Right lung (tissue), 5 donors: Measurements from ENCODE around the gene RAI1. TPM values are rescaled to one million over a fixed set of nuclear protein-coding genes. Genes with fewer than 3 reads are reported as not detected.

ENCODE experiments used
- DNase-seq, 2 donors: peaks; one replicate each; pipeline ENCODE4 v3.0.0-alpha.2; 2013
- polyA plus RNA-seq, 5 donors: library from polyadenylated mRNA; unstranded; fragments of 120-200 nt; gene quantifications; one replicate each; pipeline versions ENCODE4 v1.2.1 to v1.2.3, GENCODE V29; 2013; ENCODE audit warnings: inconsistent platforms in 1 of 5, low replicate concordance in 1 of 5; ENCODE audit not compliant: insufficient read length in 5 of 5, insufficient read depth in 1 of 5

The RAI1 gene
- polyA plus RNA-seq, 5 donors, result 24.0 to 37.7 (median 35.8) TPM

GRCh38 chr17:17661834-17662385 lies 19.3 kb upstream of the RAI1 start:
- DNase-seq, result no peak

- peak; percentile 49 to 57 for DNase-seq
Observed at GRCh38 chr17:17663160-17664063, 17.8 kb upstream of the RAI1 start.

DNA sequence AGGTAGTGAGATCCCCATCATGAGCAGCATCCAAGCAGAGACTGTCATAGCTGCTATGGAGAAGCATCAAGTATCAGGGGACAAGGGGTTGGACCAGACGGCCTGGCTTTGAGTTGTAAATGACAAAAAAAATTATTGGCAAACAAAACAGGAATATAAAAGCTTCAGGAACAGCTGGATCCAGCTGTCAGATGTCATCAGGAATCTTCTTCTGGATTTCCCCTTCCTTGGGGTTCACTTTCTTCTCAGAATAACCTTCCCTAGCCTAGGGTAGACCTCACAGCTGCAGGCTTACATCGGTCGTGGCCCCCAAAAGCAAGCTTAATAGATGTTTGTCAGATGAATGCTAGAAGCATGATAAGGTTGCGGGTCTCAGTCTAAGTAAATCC lies 17.2 kb upstream of the RAI1 start:
- peak in 1 of 2 donors; percentile 38 for DNase-seq

DNA sequence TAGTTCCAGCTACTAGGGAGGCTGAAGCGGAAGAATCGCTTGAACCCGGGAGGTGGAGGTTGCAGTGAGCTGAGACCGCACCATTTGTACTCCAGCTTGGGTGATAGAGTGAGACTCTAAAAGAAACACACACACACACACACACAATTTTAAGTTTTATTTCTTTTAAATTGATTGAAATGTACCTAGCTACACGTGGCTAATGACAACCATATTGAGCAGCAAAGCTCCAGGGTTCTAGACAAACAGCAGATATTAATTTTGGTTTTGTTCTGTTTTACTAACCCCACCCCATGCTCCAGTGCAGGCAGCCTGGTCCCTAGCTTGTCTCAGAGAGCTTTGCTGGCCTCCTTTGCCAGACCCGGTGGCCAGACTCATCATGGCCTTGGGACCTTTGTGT lies 16.0 kb upstream of the RAI1 start:
- DNase-seq, result no peak

- DNase-seq, result no peak
Observed at GRCh38 chr17:17666111-17666714, 15.0 kb upstream of the RAI1 start.

- DNase-seq, result no peak
Observed at GRCh38 chr17:17667231-17667630, 14.0 kb upstream of the RAI1 start.

GRCh38 chr17:17667947-17668346 lies 13.3 kb upstream of the RAI1 start:
- DNase-seq, result no peak

- no peak for DNase-seq
Observed at GRCh38 chr17:17668358-17668757, 12.9 kb upstream of the RAI1 start.

- DNase-seq, result no peak
Observed at GRCh38 chr17:17668775-17669579, 12.3 kb upstream of the RAI1 start.

DNA sequence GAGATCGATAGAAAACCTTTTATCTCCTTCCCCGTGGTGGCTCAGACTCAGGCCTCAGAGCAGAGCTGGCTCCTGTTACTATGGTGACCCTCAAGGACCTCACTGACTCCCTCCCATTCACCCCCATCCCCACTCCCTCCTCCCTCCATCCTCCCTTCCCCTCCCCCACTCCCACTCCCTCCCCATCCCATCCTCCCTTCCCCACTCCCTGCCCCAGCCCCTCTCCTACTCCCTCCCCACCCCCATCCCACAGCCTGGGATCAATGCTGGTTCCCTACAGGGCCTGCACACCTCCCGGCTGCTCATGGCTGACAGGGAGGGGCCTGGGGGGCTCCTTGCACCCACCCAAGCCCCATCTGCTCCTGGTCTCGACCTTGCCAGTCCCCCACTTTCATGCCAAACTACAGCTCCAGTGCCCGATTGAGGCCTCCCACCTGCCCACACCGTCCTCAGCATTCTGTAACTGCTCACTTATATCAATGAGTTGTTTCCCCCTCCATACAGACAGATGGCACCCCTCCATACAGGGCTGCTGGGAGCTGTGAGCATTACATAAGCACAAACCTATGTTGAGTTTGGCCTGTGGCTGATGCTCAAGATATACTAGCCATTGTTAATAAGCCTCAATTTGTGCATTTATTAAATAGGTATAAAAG lies 11.6 kb upstream of the RAI1 start:
- no peak for DNase-seq

- DNase-seq, result no peak
Observed at GRCh38 chr17:17670701-17671305, 10.5 kb upstream of the RAI1 start.

- DNase-seq, result no peak
Observed at GRCh38 chr17:17671369-17672129, 9.7 kb upstream of the RAI1 start.

DNA sequence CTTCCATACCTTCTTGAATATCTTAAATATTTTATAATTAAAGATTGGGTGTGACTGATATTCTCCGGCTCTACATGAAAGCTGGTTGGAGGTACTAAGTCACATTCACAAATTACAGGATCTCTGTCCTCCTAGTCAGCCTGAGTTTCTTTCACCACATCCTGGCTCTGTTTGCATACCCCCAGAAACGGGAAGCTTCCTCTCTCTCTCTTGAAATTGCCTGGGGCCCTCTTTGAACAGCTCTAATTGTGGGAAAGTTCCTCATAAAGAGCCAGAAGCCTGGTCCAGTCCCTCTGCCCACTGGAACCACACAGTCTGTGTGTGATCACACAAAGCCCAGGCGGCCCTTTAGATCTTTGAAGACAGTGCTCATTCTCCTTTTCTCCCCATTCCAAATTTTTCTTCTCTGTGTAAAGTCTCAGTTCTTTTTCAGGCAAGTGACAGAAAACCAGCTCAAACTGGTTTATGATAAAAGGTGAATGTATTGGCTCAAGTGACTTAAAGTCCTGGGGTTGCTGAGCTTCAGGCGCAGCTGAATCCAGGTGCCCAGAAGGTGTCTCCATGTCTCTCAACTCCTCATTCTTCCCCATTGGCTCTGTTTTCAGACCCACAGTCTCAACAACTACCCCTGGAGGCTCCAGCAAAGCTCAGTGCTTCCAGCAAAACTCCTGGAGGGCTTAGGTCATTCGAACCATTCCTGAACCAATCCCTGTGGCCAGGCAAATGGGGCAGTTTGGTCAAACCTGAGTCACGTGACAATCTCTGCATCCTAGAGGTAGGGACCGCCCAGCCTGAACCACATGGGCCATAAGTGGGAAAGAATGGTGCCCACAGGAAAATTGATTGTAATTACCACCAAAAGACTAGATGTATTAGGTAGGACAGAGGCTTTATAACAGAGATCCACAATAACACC lies 8.5 kb upstream of the RAI1 start:
- no peak for DNase-seq

- DNase-seq, result no peak
Observed at GRCh38 chr17:17675416-17675815, 5.8 kb upstream of the RAI1 start.

GRCh38 chr17:17675925-17676534 lies 5.2 kb upstream of the RAI1 start:
- DNase-seq, result no peak

- no peak for DNase-seq
Observed at GRCh38 chr17:17676752-17677151, 4.5 kb upstream of the RAI1 start.

- no peak for DNase-seq
Observed at GRCh38 chr17:17677299-17678040, 3.8 kb upstream of the RAI1 start.
